HCT116 (cell line): ENCODE results near the gene FRMD8. TPM values are rescaled to one million over a fixed set of nuclear protein-coding genes. Genes with fewer than 3 reads are reported as not detected.

Experiments
- ATAC-seq: fragments of 200-7000 bp; cut with Tn5 transposase; 2 replicates; pipeline ENCODE4 v1.9.1; 2020; ENCODE audit warnings: mild to moderate bottlenecking, moderate library complexity
- BruUV-seq: library from RNA; stranded (reverse); fragments of 400-500 nt; replicated peaks from 2 replicates; lab custom pipeline; 2021; lab: Mats Ljungman, UMichigan
- CTCF ChIA-PET: fragments of 300-600 bp; sonication (Branson Sonifier 250); formaldehyde crosslinking; loops from one replicate; lab custom pipeline; 2021; ENCODE audit warnings: antibody characterized with exemption; lab: Charles Lee
- POLR2A ChIA-PET: fragments of 300-600, 350-600 bp; sonication (Branson Sonifier 250); formaldehyde crosslinking; loops from one replicate; lab custom pipeline; 2021; ENCODE audit warnings: antibody characterized with exemption; lab: Charles Lee
- RAD21 ChIA-PET, 2 experiments: fragments of 300-600 bp; sonication (Branson Sonifier 250); formaldehyde crosslinking; loops; one replicate each; lab custom pipeline; 2023; ENCODE audit warnings: low total read pairs in 2 of 2; ENCODE audit not compliant: uncharacterized antibody in 2 of 2, unreplicated experiment in 2 of 2, low non-redundant PET in 1 of 2; lab: Charles Lee
- DNase-seq: peaks from one replicate; pipeline ENCODE4 v3.0.0-alpha.2; 2010; ENCODE audit warnings: low read depth, low spot score
- H2AFZ ChIP-seq: fragments of 200-600 bp; shearing (Covaris generic), sonication (generic); 2 replicates; pipeline ENCODE4 v1.6.1; 2017; ENCODE audit warnings: low read depth, mixed run types, mixed read lengths, antibody characterized with exemption, low read length; ENCODE audit not compliant: poor library complexity, severe bottlenecking
- H3K27ac ChIP-seq: 2 replicates; pipeline ENCODE4 v1.5.1; 2012; ENCODE audit warnings: low read depth, low read length
- H3K27me3 ChIP-seq: fragments of 200-600 bp; sonication (generic); 2 replicates; pipeline ENCODE4 v1.6.1; 2016; ENCODE audit warnings: mixed run types, low read length, mixed read lengths; ENCODE audit not compliant: insufficient read depth
- H3K36me3 ChIP-seq, 2 experiments: fragments of 200-500 bp in 1 of 2; fragments of 200-600 bp in 1 of 2; sonication (Bioruptor generic) in 1 of 2; sonication (generic) in 1 of 2; 2 replicates each; pipeline versions ENCODE4 v1.5.1 to v1.6.1; 2014 to 2016; ENCODE audit warnings: low read length in 2 of 2, inconsistent platforms in 1 of 2, mixed read lengths in 1 of 2, mixed run types in 1 of 2; ENCODE audit not compliant: insufficient read depth in 2 of 2, control insufficient read depth in 1 of 2
- H3K4me1 ChIP-seq, 2 experiments: fragments of 200-600 bp in 1 of 2; sonication (generic) in 1 of 2; 2 replicates each; pipeline versions ENCODE4 v1.5.1 to v1.6.1; 2012 to 2017; ENCODE audit warnings: low read length in 2 of 2, inconsistent platforms in 1 of 2, mild to moderate bottlenecking in 1 of 2, mixed read lengths in 1 of 2, mixed run types in 1 of 2, moderate library complexity in 1 of 2; ENCODE audit not compliant: insufficient read depth in 2 of 2, control insufficient read depth in 1 of 2
- H3K4me2 ChIP-seq: fragments of 200-600 bp; sonication (generic); 2 replicates; pipeline ENCODE4 v1.6.1; 2017; ENCODE audit warnings: mixed run types, low read length, mixed read lengths
- H3K4me3 ChIP-seq, 2 experiments: fragments of 200-600 bp in 1 of 2; sonication (generic) in 1 of 2; replicated peaks in 1 of 2; 2 replicates each; pipeline ENCODE4 v1.5.1; 2011 to 2016; ENCODE audit warnings: low read length in 2 of 2, control low read depth in 1 of 2, low read depth in 1 of 2, mild to moderate bottlenecking in 1 of 2, mixed read lengths in 1 of 2, mixed run types in 1 of 2
- H3K79me2 ChIP-seq: fragments of 200-600 bp; sonication (generic); 2 replicates; pipeline ENCODE4 v1.6.1; 2017; ENCODE audit warnings: mild to moderate bottlenecking, mixed run types, low read length, moderate library complexity, mixed read lengths; ENCODE audit not compliant: insufficient read depth
- H3K9ac ChIP-seq: fragments of 200-600 bp; sonication (generic); 2 replicates; pipeline ENCODE4 v1.6.1; 2016; ENCODE audit warnings: low read length, mixed read lengths
- H3K9me2 ChIP-seq: fragments of 200-600 bp; sonication (generic), shearing (Covaris generic); 2 replicates; pipeline ENCODE4 v1.6.1; 2017; ENCODE audit warnings: mixed run types, mild to moderate bottlenecking, moderate library complexity; ENCODE audit not compliant: insufficient read depth
- H3K9me3 ChIP-seq, 2 experiments: fragments of 200-500 bp in 1 of 2; fragments of 200-600 bp in 1 of 2; sonication (Bioruptor generic) in 1 of 2; sonication (generic) in 1 of 2; 2 replicates each; pipeline ENCODE4 v1.6.1; 2014 to 2017; ENCODE audit warnings: low read length in 2 of 2, mixed read lengths in 2 of 2, inconsistent platforms in 1 of 2, low read depth in 1 of 2, mild to moderate bottlenecking in 1 of 2, mixed run types in 1 of 2, moderate library complexity in 1 of 2; ENCODE audit not compliant: control insufficient read depth in 1 of 2, insufficient read depth in 1 of 2
- H4K20me1 ChIP-seq: fragments of 200-600 bp; sonication (generic), shearing (Covaris generic); 2 replicates; pipeline ENCODE4 v1.6.1; 2017; ENCODE audit warnings: mixed run types, mild to moderate bottlenecking, moderate library complexity; ENCODE audit not compliant: insufficient read depth
- CEBPB ChIP-seq: IDR thresholded peaks from 2 replicates; pipeline ENCODE4 v1.6.1; 2012; ENCODE audit warnings: low read depth
- CTCF ChIP-seq, 3 experiments: fragments of 200-600 bp in 1 of 3; sonication (generic) in 1 of 3; IDR thresholded peaks in 2 of 3; conservative IDR thresholded peaks in 1 of 3; 2 replicates each; pipeline ENCODE4 v1.5.1; 2012 to 2017; ENCODE audit warnings: low read depth in 2 of 3, low read length in 2 of 3, antibody characterized with exemption in 1 of 3, borderline replicate concordance in 1 of 3, control low read depth in 1 of 3, mild to moderate bottlenecking in 1 of 3, mixed read lengths in 1 of 3, mixed run types in 1 of 3, moderate library complexity in 1 of 3; ENCODE audit not compliant: insufficient read depth in 1 of 3
- EGR1 ChIP-seq: IDR thresholded peaks from 2 replicates; pipeline ENCODE4 v1.6.1; 2012; ENCODE audit warnings: low read depth
- EZH2 ChIP-seq: fragments of 200-600 bp; sonication (generic); IDR thresholded peaks from 2 replicates; pipeline ENCODE4 v1.6.1; 2017; ENCODE audit warnings: antibody characterized with exemption, mixed run types
- EZH2phosphoT487 ChIP-seq: fragments of 200-600 bp; IDR thresholded peaks from 2 replicates; pipeline ENCODE4 v1.6.1; 2018; ENCODE audit warnings: antibody characterized with exemption, borderline replicate concordance
- FOSL1 ChIP-seq: IDR thresholded peaks from 2 replicates; pipeline ENCODE4 v1.6.1; 2012; ENCODE audit warnings: low read depth
- JUND ChIP-seq: IDR thresholded peaks from 2 replicates; pipeline ENCODE4 v1.6.1; 2012
- MAX ChIP-seq: IDR thresholded peaks from 2 replicates; pipeline ENCODE4 v1.6.1; 2012
- POLR2A ChIP-seq: IDR thresholded peaks from 2 replicates; pipeline ENCODE4 v1.7.0; 2011; ENCODE audit warnings: borderline replicate concordance; ENCODE audit not compliant: insufficient read depth, insufficient read length; ENCODE audit errors: extremely low read depth
- POLR2AphosphoS5 ChIP-seq: IDR thresholded peaks from 2 replicates; pipeline ENCODE4 v1.6.1; 2011; ENCODE audit warnings: mild to moderate bottlenecking, low read depth, low read length, moderate library complexity
- RAD21 ChIP-seq: IDR thresholded peaks from 2 replicates; pipeline ENCODE4 v1.6.1; 2012; ENCODE audit warnings: low read depth, mild to moderate bottlenecking
- SIN3A ChIP-seq: IDR thresholded peaks from 2 replicates; pipeline ENCODE4 v1.6.1; 2012; ENCODE audit warnings: low read depth
- SP1 ChIP-seq: IDR thresholded peaks from 2 replicates; pipeline ENCODE4 v1.6.1; 2012; ENCODE audit warnings: low read depth
- SRF ChIP-seq: IDR thresholded peaks from 2 replicates; pipeline ENCODE4 v1.6.1; 2012; ENCODE audit warnings: low read depth
- TCF7L2 ChIP-seq: IDR thresholded peaks from 2 replicates; pipeline ENCODE4 v1.7.0; 2011; ENCODE audit warnings: borderline replicate concordance, inconsistent platforms; ENCODE audit not compliant: insufficient read depth, insufficient read length; ENCODE audit errors: extremely low read depth
- ZFX ChIP-seq: fragments of 450-650 bp; IDR thresholded peaks from 2 replicates; pipeline ENCODE4 v1.6.1; 2017
- ZNF274 ChIP-seq: fragments of 200-500 bp; sonication (Bioruptor generic); IDR thresholded peaks from 2 replicates; pipeline ENCODE4 v1.6.1; 2014; ENCODE audit warnings: mild to moderate bottlenecking, low read depth, low read length, inconsistent platforms
- intact Hi-C: fragments of 100-400 bp; cut with micrococcal nuclease; formaldehyde crosslinking; loops from 2 replicates; pipeline ENCODE4 v1.10.0; 2022
- total RNA-seq: library from RNA; stranded (reverse); gene quantifications from one replicate; pipeline ENCODE4 v1.2.1, GENCODE V29; 2021; ENCODE audit not compliant: unreplicated experiment

The FRMD8 gene
- total RNA-seq, 1 experiment from 2014 or later = 35.8 TPM

DNA sequence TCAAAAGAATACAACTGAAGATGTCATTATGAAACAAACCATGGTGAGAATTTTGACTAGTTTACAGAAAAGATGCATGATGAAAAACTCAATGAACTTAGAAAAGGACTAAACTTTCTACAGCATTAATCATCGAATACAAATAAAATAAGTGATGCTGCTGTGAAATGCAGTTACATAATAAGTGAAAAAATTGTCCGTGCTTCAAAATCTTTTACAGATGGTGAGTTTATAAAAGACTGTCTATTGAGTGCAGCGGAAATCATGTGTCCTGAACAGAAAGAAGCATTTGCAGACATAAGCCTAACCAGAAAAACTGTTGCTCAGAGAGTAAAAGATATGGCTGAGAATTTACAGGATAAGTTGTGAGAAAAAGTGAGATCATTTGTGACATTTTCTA is 70.0 kb downstream of the FRMD8 start:
- Histone ChIP-seq H4K20me1 (no peaks in the 10 kb centered on the region), H3K4me3 (peak overlapping the region in 1 of 2 experiments; percentile 73; a peak in 1 of 4 replicates), H3K27ac (peak overlapping the region; percentile 79; the same call in 1 of the 2 replicates), H3K9me3 (no peaks in the 10 kb centered on the region)
- no peak for DNase-seq
- no peak for TF ChIP-seq RAD21
- TF ChIP-seq SRF = no peak
- TF ChIP-seq ZNF274 = no peak
- no peak for TF ChIP-seq SP1
- no peak for TF ChIP-seq CEBPB
- TF ChIP-seq, all 23 proteins: peak for 0
- ChIA-PET POLR2A (interaction anchor here (0.6 to 4.3 kb wide), 10 partner anchors 16 to 123 kb away, joined by 3 to 33 read pairs (median 6); partner anchors contain the start of genes DPF2, MALAT1 and NEAT1), CTCF (no interaction called here), RAD21 (no interaction called here)
- Histone ChIP-seq H3K36me3 (no peaks in the 10 kb centered on the region), H3K4me1 (peaks cover 40 to 51% of the 10 kb centered on the region in 2 experiments), H3K27me3 (no peaks in the 10 kb centered on the region), H2AFZ (no peak overlapping the region), H3K9ac (peak overlapping the region; percentile 31), H3K79me2 (peaks cover 14% of the 10 kb centered on the region), H3K9me2 (no peaks in the 10 kb centered on the region), H3K4me2 (peak overlapping the region; percentile 97)
- intact Hi-C loops = no loop called here
- BruUV-seq = no TSS peak
- no peak for ATAC-seq

DNA sequence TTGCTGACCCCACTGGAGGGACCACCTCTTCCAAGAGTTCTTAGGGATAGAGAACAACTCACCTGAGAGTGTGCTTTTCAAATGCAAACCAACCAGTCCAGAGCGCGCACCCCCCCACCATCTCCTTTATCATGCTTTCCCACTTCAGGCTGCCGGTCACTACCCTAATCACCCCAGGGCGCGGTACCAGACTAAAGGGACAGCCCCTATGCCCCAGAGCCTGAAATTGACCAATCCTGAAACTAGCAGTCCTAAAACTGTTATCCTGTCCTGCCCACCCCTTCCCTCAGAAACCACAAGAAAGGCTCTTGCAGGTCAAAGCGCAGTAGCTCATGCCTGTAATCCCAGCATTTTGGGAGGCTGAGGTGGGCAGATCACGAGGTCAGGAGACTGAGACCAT is 73.1 kb downstream of the FRMD8 start:
- no peak overlapping the region for H2AFZ ChIP-seq
- no peak overlapping the region for H3K27ac ChIP-seq
- RAD21 ChIA-PET = interaction anchor here in 1 of 2 experiments (0.9 kb wide), 1 partner anchor 51 kb away, joined by 4 read pairs; no protein-coding TSS in a partner anchor
- H3K4me3 ChIP-seq = no peak overlapping the region
- intact Hi-C loops = no loop called here
- H3K36me3 ChIP-seq = no peaks in the 10 kb centered on the region
- ATAC-seq (no peak), DNase-seq (no peak)
- no peak overlapping the region for H3K4me2 ChIP-seq
- CTCF ChIA-PET = no interaction called here
- no peaks in the 10 kb centered on the region for H4K20me1 ChIP-seq
- H3K4me1 ChIP-seq = peaks cover 23 to 31% of the 10 kb centered on the region in 2 experiments
- H3K9me2 ChIP-seq = no peaks in the 10 kb centered on the region
- H3K9me3 ChIP-seq = no peaks in the 10 kb centered on the region
- BruUV-seq = no TSS peak
- peaks cover 14% of the 10 kb centered on the region for H3K79me2 ChIP-seq
- POLR2A ChIA-PET = interaction anchor here (1.4 to 2.1 kb wide), 3 partner anchors 36 to 40 kb away, joined by 3 to 8 read pairs (median 5); partner anchors contain the start of gene MALAT1
- no peaks in the 10 kb centered on the region for H3K27me3 ChIP-seq
- H3K9ac ChIP-seq = no peak overlapping the region
- TF ChIP-seq ZFX = no peak
- no peak for TF ChIP-seq FOSL1
- no peak for TF ChIP-seq TCF7L2
- TF ChIP-seq POLR2AphosphoS5 = no peak
- TF ChIP-seq EZH2phosphoT487 = no peak
- no peak for TF ChIP-seq CTCF (IDR thresholded peaks at IDR 0.05 in 2 of 3, conservative IDR thresholded peaks at IDR 0.05 in 1 of 3; ENCODE audit: borderline replicate concordance in 1 of 3, insufficient read depth in 1 of 3, low read depth in 2 of 3, low read length in 2 of 3)
- TF ChIP-seq POLR2A = no peak
- no peak for TF ChIP-seq ZNF274
- TF ChIP-seq EZH2 = no peak
- TF ChIP-seq SIN3A = no peak
- no peak for TF ChIP-seq CEBPB
- no peak for TF ChIP-seq EGR1
- TF ChIP-seq MAX = no peak
- no peak for TF ChIP-seq JUND
